ENCODE data around the gene CLPX.

GRCh38 chr15:65115086-65115485, 70.1 kb downstream of the CLPX start, which contains the start of gene UBAP1L:
- TF ChIP-seq CTCF (conservative IDR thresholded peaks at IDR 0.05; ENCODE audit: low read length) (no peak), EZH2phosphoT487 (IDR thresholded peaks at IDR 0.05; ENCODE audit: borderline replicate concordance) (no peak)
